Subcutaneous abdominal adipose tissue (tissue), 5 donors: ENCODE results near the gene CEP112.

ENCODE experiments used
- H3K27ac ChIP-seq: one replicate; pipeline ENCODE4 v1.7.0; 2013; ENCODE audit warnings: low read depth, mild to moderate bottlenecking, inconsistent platforms, low read length, moderate library complexity
- H3K27me3 ChIP-seq, 5 donors: one replicate each; pipeline ENCODE4 v1.7.0; 2013; ENCODE audit warnings: low read length in 5 of 5, inconsistent platforms in 1 of 5; ENCODE audit not compliant: control insufficient read depth in 5 of 5, insufficient read depth in 4 of 5
- H3K36me3 ChIP-seq, 5 donors: one replicate each; pipeline ENCODE4 v1.7.0; 2013; ENCODE audit warnings: low read length in 5 of 5; ENCODE audit not compliant: control insufficient read depth in 5 of 5, insufficient read depth in 5 of 5
- H3K4me1 ChIP-seq, 5 donors: one replicate each; pipeline ENCODE4 v1.7.0; 2013; ENCODE audit warnings: low read length in 5 of 5, mild to moderate bottlenecking in 3 of 5, moderate library complexity in 1 of 5; ENCODE audit not compliant: control insufficient read depth in 5 of 5, insufficient read depth in 5 of 5
- H3K4me3 ChIP-seq, 5 donors: one replicate each; pipeline ENCODE4 v1.7.0; 2013; ENCODE audit warnings: low read length in 5 of 5, low read depth in 1 of 5
- H3K9ac ChIP-seq, 5 donors: one replicate each; pipeline ENCODE4 v1.7.0; 2013; ENCODE audit warnings: low read length in 5 of 5, mild to moderate bottlenecking in 4 of 5, moderate library complexity in 3 of 5
- H3K9me3 ChIP-seq, 5 donors: one replicate each; pipeline ENCODE4 v1.7.0; 2013; ENCODE audit warnings: low read length in 5 of 5; ENCODE audit not compliant: control insufficient read depth in 5 of 5
- donor health status: healthy.
- donor health status: healthy.
- donor health status: healthy.
- donor health status: healthy.
- donor health status: healthy.

CEP112 gene

DNA sequence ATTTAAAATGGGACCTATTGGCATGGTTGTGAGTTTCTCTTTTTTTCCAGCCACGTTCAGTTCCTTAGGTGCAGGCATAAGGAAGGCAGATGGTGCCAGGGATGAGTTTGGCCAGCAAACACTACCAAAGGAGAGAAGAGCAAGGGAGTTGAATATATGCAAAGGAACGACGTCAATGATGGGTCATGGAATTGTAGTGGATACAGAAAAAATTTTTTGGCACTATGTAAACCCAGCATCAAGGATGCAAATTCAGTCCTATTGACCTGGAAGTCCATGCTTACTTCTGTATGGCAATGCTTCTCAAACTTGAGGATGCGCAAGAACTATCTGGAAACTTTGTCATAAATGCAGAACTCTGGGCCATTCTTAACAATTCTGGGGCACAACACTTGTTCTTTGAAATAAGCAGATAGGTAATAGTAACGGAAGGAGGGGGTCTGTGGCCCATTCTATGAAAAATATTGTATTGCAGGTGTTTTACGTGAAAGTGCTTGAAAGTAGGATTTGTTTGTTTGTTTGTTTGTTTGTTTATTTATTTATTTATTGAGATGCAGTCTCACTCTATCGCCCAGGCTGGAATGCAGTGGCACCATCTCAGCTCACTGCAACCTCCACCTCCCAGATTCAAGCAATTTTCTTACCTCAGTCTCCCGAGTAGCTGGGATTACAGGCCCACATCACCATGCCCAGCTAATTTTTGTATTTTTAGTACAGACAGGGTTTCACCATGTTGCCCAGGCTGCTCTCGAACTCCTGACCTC, 19.3 kb upstream of the CEP112 start:
- Histone ChIP-seq H3K4me3 (no peak overlapping the region), H3K9ac (no peak overlapping the region), H3K36me3 (no peaks in the 10 kb centered on the region), H3K4me1 (no peaks in the 10 kb centered on the region), H3K27me3 (peaks cover 0 to 3% (median 0%) of the 10 kb centered on the region in 5 donors), H3K27ac (no peak overlapping the region), H3K9me3 (no peaks in the 10 kb centered on the region)

DNA sequence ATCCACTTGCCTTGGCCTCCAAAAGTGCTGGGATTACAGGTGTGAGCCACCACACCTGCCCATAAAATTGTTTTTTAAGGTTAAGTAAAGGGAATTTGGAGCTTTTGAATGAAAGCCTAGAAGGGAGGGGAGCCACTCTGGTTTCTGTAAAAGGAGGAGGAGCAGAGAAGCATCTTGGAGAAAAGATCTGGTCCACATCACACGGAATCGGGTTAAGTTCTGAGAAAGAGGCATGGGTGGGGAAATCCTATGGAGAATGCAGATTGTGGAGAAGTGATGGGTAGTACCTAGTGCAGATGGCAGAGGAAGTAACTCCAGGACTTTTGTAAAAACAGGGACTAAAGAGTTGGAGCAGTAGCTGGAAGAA, 18.3 kb upstream of the CEP112 start:
- Histone ChIP-seq H3K4me1 (no peaks in the 10 kb centered on the region), H3K27ac (no peak overlapping the region), H3K9me3 (no peaks in the 10 kb centered on the region), H3K4me3 (no peak overlapping the region), H3K36me3 (no peaks in the 10 kb centered on the region), H3K9ac (no peak overlapping the region), H3K27me3 (peaks cover 0 to 3% (median 0%) of the 10 kb centered on the region in 5 donors)

DNA sequence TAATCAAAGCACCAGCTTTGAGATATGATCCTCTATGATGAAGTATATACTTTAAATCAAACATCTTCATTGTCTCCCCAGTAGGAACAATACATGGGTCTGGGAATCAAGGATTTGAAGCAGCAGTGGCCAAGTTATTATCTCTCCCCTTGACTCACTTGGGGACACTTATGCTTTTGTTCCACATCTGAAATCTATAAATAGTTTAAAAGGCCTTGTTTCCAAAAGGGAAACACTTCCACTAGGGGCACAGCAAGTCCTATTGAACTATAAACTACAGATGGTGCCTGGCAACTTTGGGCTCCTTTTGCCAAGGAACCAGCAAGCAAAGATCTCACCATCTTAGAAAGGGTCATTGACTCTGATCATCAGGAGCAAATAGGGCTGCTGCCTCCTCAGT, 16.0 kb upstream of the CEP112 start:
- Histone ChIP-seq H3K27ac (no peak overlapping the region), H3K9ac (no peak overlapping the region), H3K36me3 (no peaks in the 10 kb centered on the region), H3K9me3 (no peaks in the 10 kb centered on the region), H3K4me3 (no peak overlapping the region), H3K27me3 (no peaks in the 10 kb centered on the region), H3K4me1 (no peaks in the 10 kb centered on the region)

DNA sequence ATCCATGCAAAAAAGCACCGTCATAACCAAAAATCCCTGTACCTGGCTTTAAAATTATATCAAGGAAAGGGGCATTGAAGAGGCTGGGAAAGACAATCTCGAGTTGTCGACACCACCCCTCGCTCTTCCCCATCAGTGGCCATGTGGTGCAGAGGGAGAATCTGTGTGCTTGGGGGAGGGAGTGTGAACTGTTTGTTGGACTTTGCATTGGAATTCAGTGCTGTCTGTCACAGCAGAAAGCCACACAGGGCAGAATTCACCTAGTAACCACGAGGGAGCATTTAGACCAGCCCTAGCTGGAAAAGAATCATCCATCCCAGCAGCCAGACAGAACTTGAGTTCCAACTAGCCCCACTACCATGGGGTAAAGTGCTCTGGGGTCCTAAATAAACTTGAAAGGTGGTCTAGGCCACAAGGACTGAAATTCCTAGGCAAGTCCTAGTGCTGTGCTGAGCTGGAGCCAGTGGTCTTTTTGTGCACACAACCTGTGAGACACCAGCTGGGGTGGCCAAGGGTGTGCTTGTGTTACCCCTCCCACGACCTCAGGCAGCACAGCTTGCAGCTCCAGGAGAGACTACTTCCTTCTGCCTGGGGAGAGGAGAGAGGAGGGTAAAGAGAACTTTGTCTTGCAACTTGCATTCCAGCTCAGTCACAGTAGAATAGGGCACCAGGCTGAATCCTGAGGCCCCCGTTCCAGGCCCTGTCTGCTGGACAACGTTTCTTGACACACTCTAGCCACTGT, 11.5 kb upstream of the CEP112 start:
- no peak overlapping the region for H3K4me3 ChIP-seq
- no peaks in the 10 kb centered on the region for H3K9me3 ChIP-seq
- H3K9ac ChIP-seq, result no peak overlapping the region
- H3K27me3 ChIP-seq, result no peaks in the 10 kb centered on the region
- H3K36me3 ChIP-seq, result no peaks in the 10 kb centered on the region
- H3K27ac ChIP-seq, result no peak overlapping the region
- peaks cover 0 to 3% (median 2%) of the 10 kb centered on the region in 5 donors for H3K4me1 ChIP-seq

DNA sequence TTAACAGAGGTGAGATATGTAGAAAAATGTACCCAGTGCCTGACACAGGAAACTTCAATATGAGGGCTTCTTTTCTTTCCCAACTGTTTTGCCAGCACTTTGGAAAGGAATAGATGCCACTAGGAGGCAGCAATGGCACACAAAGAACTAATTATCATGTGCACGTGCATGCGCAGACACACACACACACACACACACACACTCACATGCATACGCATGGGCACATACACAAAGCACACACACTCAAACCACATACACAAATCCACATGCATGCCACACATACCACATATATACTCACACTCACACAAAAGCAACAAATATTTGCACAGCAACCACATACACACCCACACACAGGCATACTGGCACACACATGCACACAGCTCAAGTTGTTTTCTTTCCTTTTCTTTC, 8.8 kb upstream of the CEP112 start:
- Histone ChIP-seq H3K9ac (no peak overlapping the region), H3K4me1 (peaks cover 0 to 3% (median 2%) of the 10 kb centered on the region in 5 donors), H3K36me3 (no peaks in the 10 kb centered on the region), H3K9me3 (no peaks in the 10 kb centered on the region), H3K27ac (no peak overlapping the region), H3K27me3 (no peaks in the 10 kb centered on the region), H3K4me3 (no peak overlapping the region)

DNA sequence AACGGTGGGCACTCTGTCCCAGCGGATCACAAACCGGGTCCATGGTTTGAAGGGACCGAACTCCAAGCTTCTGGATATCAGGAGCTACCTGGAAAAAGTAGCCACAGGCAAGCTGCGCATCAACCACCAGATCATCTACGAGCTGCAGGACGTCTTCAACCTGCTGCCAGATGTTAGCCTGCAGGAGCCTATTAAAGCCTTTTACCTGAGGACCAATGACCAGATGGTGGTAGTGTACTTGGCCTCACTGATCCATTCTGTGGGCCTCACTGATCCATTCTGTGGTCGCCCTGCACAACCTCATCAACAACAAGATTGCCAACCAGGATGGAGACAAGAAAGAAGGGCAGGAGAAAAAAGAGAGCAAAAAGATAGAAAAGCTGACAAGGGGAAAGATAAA, 6.3 kb upstream of the CEP112 start:
- Histone ChIP-seq H3K9me3 (no peaks in the 10 kb centered on the region), H3K36me3 (no peaks in the 10 kb centered on the region), H3K27me3 (no peaks in the 10 kb centered on the region), H3K27ac (no peak overlapping the region), H3K4me3 (no peak overlapping the region), H3K9ac (no peak overlapping the region), H3K4me1 (peaks cover 0 to 3% (median 2%) of the 10 kb centered on the region in 5 donors)

DNA sequence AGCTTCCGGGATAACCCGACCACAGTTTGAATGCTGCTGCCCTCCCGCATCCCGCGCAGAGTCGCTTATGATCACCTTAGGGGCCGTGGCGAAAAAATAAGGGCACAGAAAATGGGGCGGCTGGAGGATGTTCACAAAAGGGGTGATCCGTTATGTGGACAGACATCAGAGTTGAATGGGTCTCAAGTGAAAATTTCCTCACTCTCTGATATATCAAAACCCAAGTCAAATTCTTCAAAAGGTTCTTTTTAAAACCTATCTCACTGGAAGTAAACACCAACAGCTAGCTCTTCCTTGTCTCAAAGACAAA, 400 bp upstream of the CEP112 start:
- Histone ChIP-seq H3K27me3 (no peaks in the 10 kb centered on the region), H3K4me3 (peak overlapping the region; percentile 40 to 82 (median 78)), H3K27ac (peak overlapping the region; percentile 86), H3K4me1 (peaks cover 0 to 18% (median 16%) of the 10 kb centered on the region in 5 donors), H3K9ac (peak overlapping the region in 2 of 5 donors; percentile 86 to 90), H3K9me3 (no peaks in the 10 kb centered on the region), H3K36me3 (no peaks in the 10 kb centered on the region)

DNA sequence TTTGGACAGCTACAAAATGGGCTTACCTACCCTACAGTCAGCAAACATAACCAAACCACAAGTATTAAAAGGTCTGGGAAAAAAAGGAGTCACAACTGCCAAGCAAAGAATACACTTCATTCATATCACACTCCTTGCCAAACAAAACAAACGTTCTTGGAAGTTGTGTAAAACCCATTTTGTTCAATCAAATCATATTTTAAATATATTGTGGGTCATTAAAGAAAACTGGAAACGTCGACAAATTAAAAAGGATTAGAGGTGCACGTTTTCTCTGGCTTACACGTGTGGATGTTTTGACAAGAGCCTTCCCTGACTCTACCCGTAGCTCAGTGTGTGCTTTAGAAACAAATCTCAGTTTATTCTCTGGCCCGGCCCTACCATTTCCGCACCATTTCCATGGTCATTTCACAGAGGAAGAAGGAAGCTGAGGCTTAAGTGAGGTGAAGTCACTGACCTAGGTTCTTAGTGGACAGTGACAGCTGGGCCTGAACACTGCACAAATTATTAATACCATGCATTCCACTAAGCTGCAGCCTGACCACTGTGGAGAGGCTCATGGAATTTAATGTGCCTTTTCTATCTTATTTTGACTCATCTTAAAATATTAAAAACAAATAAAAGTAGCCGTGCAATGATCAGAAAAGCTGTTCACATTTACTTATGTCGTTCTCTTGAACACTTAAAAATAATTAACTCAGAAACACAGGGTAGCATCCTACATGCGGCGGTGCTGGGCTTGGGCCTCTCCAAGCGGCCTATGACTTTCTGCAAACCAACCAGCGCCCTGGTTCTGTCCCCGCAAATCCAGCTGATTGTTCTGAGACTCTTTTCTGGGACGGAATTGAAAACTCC, 968 bp downstream of the CEP112 start:
- Histone ChIP-seq H3K9me3 (no peaks in the 10 kb centered on the region), H3K27ac (peak overlapping the region; percentile 86), H3K4me3 (peak overlapping the region; percentile 65 to 82 (median 78))

DNA sequence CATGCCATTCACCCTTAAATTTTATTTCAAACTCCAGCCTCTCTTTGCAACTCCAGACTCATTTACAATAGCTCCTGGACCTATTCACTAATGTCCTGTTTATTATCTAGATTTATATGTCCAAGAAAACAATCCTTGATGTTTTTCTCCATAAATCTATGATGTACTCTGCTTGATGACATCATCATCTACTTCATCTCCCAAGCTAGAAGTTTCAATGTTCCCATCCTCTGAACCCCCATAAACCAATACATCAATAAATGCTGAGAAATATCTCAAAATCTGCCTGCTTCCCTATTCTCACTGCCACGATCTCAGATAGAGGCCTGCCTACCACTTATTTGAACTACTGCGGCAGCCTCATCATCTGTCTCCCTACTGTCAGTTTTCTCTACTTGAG, 4.2 kb downstream of the CEP112 start:
- peaks cover 0 to 2% (median 0%) of the 10 kb centered on the region in 5 donors for H3K36me3 ChIP-seq
- H3K4me1 ChIP-seq, result peaks cover 0 to 18% (median 16%) of the 10 kb centered on the region in 5 donors
- H3K27me3 ChIP-seq, result no peaks in the 10 kb centered on the region
- H3K4me3 ChIP-seq, result no peak overlapping the region
- no peak overlapping the region for H3K9ac ChIP-seq
- H3K27ac ChIP-seq, result no peak overlapping the region
- no peaks in the 10 kb centered on the region for H3K9me3 ChIP-seq

More for the DNA sequence above, 968 bp downstream of the CEP112 start:
- Histone ChIP-seq H3K27me3 (no peaks in the 10 kb centered on the region), H3K4me1 (peaks cover 0 to 18% (median 16%) of the 10 kb centered on the region in 5 donors), H3K9ac (peak overlapping the region; percentile 81 to 92 (median 90)), H3K36me3 (no peaks in the 10 kb centered on the region)

DNA sequence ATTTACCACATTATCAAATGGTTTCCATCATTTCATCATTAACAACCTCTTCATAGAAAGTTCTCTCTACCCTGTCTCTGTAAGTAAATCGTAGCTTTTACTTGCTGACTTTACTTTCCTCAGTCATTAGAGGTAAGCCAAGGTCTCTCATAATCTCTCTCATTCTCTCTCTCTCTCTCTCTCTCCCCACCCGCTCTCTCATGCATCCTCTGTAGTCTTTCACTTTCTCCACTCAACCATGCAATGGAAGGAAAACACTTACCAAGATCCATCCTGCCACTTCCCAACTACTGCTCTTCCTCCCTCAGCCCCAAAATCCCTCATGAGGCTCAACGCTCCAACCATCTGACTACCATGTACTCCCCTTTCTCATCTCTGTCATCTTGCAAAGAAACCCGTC, 6.1 kb downstream of the CEP112 start:
- Histone ChIP-seq H3K27me3 (no peaks in the 10 kb centered on the region), H3K9ac (no peak overlapping the region), H3K36me3 (peaks cover 8 to 16% (median 14%) of the 10 kb centered on the region in 5 donors), H3K4me1 (peaks cover 0 to 8% (median 7%) of the 10 kb centered on the region in 5 donors), H3K27ac (no peak overlapping the region), H3K4me3 (no peak overlapping the region), H3K9me3 (no peaks in the 10 kb centered on the region)
